ENCODE results near the gene NISCH. TPM values are rescaled to one million over a fixed set of nuclear protein-coding genes. Genes with fewer than 3 reads are reported as not detected.
A peak's percentile ranks its signal among the peaks of the same experiment; 100 is the strongest.

Gene NISCH
- total RNA-seq, 1 donor from 2014 or later, result 80.5 TPM

- peak within 1 kb of the TSS; percentile 98 for H3K4me3 Mint-ChIP-seq
- peaks cover 33% of the 10 kb centered on the region for H3K4me1 ChIP-seq
- no peaks in the 10 kb centered on the region for H3K9me3 Mint-ChIP-seq
- H3K4me1 Mint-ChIP-seq, result peaks cover 38% of the 10 kb centered on the region
- peak within 1 kb of the TSS; percentile 96 for H3K27ac Mint-ChIP-seq
- H3F3A ChIP-seq (ENCODE audit: low read depth), result peaks cover 39% of the 10 kb centered on the region
- peaks cover 65% of the 10 kb centered on the region for H3K79me2 ChIP-seq (ENCODE audit: low read depth)
- H3K4me2 ChIP-seq, result peak within 1 kb of the TSS; percentile 94
- H3K4me3 ChIP-seq, result peak within 1 kb of the TSS; percentile 86
- TF ChIP-seq EZH2phosphoT487 (IDR thresholded peaks at IDR 0.05), result no peak
- TF ChIP-seq EZH2 (IDR thresholded peaks at IDR 0.05), result no peak
- TF ChIP-seq CTCF (IDR thresholded peaks at IDR 0.05), result no peak
- H3K36me3 ChIP-seq, result no peaks in the 10 kb centered on the region
- peak; percentile 100 for DNase-seq (ENCODE audit: low spot score)
- H3K36me3 Mint-ChIP-seq, result peaks cover 7% of the 10 kb centered on the region
- H3K27ac ChIP-seq, result peak within 1 kb of the TSS; percentile 69
- peak within 1 kb of the TSS; percentile 85 for H2AFZ ChIP-seq (replicated peaks)
- peaks cover 4% of the 10 kb centered on the region for H3K27me3 Mint-ChIP-seq (ENCODE audit: insufficient read depth, low read depth)
- no peaks in the 10 kb centered on the region for H3K9me3 ChIP-seq (ENCODE audit: low read depth)
- peaks cover 44% of the 10 kb centered on the region for H4K20me1 ChIP-seq (ENCODE audit: low read depth)
- H3K27me3 ChIP-seq, result no peaks in the 10 kb centered on the region
- H3K9ac ChIP-seq, result peak within 1 kb of the TSS; percentile 70
Observed at GRCh38 chr3:52536369-52537164, 81.2 kb downstream of the NISCH start, which contains the start of gene UQCC5. UQCC5 (plus strand) TSS chr3:52536605; CDS start chr3:52536756, 151 bp downstream.

- H3K4me1 Mint-ChIP-seq, result peaks cover 36% of the 10 kb centered on the region
- no peak overlapping the region for H2AFZ ChIP-seq (replicated peaks)
Observed at GRCh38 chr3:52537165-52537620, 81.8 kb downstream of the NISCH start.

GRCh38 chr3:52537726-52538421, 82.5 kb downstream of the NISCH start:
- peaks cover 60% of the 10 kb centered on the region for H3K79me2 ChIP-seq (ENCODE audit: low read depth)
- no peak overlapping the region for H3K27ac ChIP-seq

More at GRCh38 chr3:52537165-52537620, 81.8 kb downstream of the NISCH start:
- Histone ChIP-seq H3K4me2 (peak overlapping the region; percentile 94), H3K9ac (peak overlapping the region; percentile 70), H3K9me3 (ENCODE audit: low read depth) (no peaks in the 10 kb centered on the region), H3F3A (ENCODE audit: low read depth) (peaks cover 41% of the 10 kb centered on the region), H4K20me1 (ENCODE audit: low read depth) (peaks cover 43% of the 10 kb centered on the region), H3K27ac (peak overlapping the region; percentile 69), H3K36me3 (no peaks in the 10 kb centered on the region), H3K79me2 (ENCODE audit: low read depth) (peaks cover 64% of the 10 kb centered on the region), H3K4me3 (peak overlapping the region; percentile 86), H3K4me1 (peaks cover 27% of the 10 kb centered on the region), H3K27me3 (no peaks in the 10 kb centered on the region)
- Mint-ChIP-seq H3K27ac (peak overlapping the region; percentile 96), H3K4me3 (peak overlapping the region; percentile 98), H3K36me3 (peaks cover 7% of the 10 kb centered on the region), H3K9me3 (no peaks in the 10 kb centered on the region), H3K27me3 (ENCODE audit: insufficient read depth, low read depth) (peaks cover 5% of the 10 kb centered on the region)
- no peak for DNase-seq (ENCODE audit: low spot score)
- no peak for TF ChIP-seq EZH2 (IDR thresholded peaks at IDR 0.05)
- no peak for TF ChIP-seq EZH2phosphoT487 (IDR thresholded peaks at IDR 0.05)
- TF ChIP-seq CTCF (IDR thresholded peaks at IDR 0.05), result no peak

More at GRCh38 chr3:52537726-52538421, 82.5 kb downstream of the NISCH start:
- Histone ChIP-seq H3K36me3 (no peaks in the 10 kb centered on the region), H4K20me1 (ENCODE audit: low read depth) (peaks cover 36% of the 10 kb centered on the region), H3F3A (ENCODE audit: low read depth) (peaks cover 41% of the 10 kb centered on the region), H3K9me3 (ENCODE audit: low read depth) (no peaks in the 10 kb centered on the region), H2AFZ (replicated peaks) (no peak overlapping the region), H3K27me3 (no peaks in the 10 kb centered on the region), H3K9ac (peak overlapping the region; percentile 70), H3K4me2 (peak overlapping the region; percentile 94), H3K4me1 (peaks cover 23% of the 10 kb centered on the region), H3K4me3 (peak overlapping the region; percentile 86)
- TF ChIP-seq EZH2 (IDR thresholded peaks at IDR 0.05) (no peak), EZH2phosphoT487 (IDR thresholded peaks at IDR 0.05) (no peak)
- Mint-ChIP-seq H3K27ac (no peak overlapping the region), H3K36me3 (peaks cover 7% of the 10 kb centered on the region), H3K9me3 (no peaks in the 10 kb centered on the region), H3K4me1 (peaks cover 31% of the 10 kb centered on the region), H3K4me3 (peak overlapping the region; percentile 98), H3K27me3 (ENCODE audit: insufficient read depth, low read depth) (peaks cover 4% of the 10 kb centered on the region)
- DNase-seq (ENCODE audit: low spot score), result no peak
